IPS-15b (cell line): ENCODE measurements around the gene ONECUT2.
"Not testable (repeated sequence)": the region's sequence is repeated elsewhere in the genome, so short reads cannot be mapped to it uniquely, and the experiment has no call there.

ENCODE experiments used
- H3K27me3 ChIP-seq: one replicate; pipeline ENCODE4 v1.6.1; 2013; ENCODE audit warnings: low read length; ENCODE audit not compliant: control insufficient read depth, insufficient read depth
- H3K36me3 ChIP-seq: one replicate; pipeline ENCODE4 v1.6.1; 2013; ENCODE audit warnings: low read length; ENCODE audit not compliant: control insufficient read depth, insufficient read depth
- H3K4me1 ChIP-seq: one replicate; pipeline ENCODE4 v1.6.1; 2013; ENCODE audit warnings: mild to moderate bottlenecking, low read length; ENCODE audit not compliant: control insufficient read depth, insufficient read depth
- H3K4me3 ChIP-seq: one replicate; pipeline ENCODE4 v1.5.1; 2013; ENCODE audit warnings: low read depth, low read length
- H3K9ac ChIP-seq: one replicate; pipeline ENCODE4 v1.6.1; 2013; ENCODE audit warnings: low read depth, mild to moderate bottlenecking, low read length
- H3K9me3 ChIP-seq: one replicate; pipeline ENCODE4 v1.6.1; 2013; ENCODE audit warnings: mild to moderate bottlenecking, low read length; ENCODE audit not compliant: control insufficient read depth, insufficient read depth

The ONECUT2 gene

DNA sequence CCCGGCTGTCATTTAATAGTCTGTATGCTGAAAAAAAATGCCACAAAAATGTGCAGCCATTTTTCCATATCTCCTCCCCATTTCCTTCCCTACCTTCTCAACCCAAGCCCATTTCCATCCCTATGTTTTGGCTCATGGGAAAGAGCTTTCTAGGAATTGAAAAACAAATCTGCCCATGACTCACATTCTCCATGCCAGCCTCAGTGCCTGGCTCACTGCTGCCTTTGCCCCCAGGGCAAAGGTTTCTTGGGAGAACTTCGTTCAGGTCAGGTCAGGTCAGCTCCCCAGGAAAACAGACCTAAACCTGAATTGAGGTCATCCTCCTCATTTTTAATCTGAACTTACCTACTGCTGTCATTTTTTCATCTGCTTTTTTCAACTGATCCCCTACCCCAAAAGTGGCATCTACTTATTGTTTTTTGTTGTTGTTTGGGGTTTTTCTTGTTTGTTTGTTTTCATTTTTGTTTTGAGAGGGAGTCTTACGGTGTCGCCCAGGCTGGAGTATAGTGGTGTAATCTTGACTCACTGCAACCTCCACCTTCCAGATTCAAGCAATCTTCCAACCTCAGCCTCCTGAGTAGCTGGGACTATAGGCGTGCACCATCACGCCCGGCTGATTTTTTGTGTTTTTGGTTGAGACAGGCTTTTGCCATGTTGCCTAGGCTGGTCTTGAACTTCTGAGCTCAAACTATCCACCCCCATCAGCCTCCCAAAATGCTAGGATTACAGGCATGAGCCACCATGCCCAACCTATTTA, 84.7 kb downstream of the ONECUT2 start:
- H3K4me1 ChIP-seq, result no peaks in the 10 kb centered on the region
- H3K27me3 ChIP-seq, result no peaks in the 10 kb centered on the region
- H3K36me3 ChIP-seq, result no peaks in the 10 kb centered on the region
- no peaks in the 10 kb centered on the region for H3K9me3 ChIP-seq
- no peak overlapping the region for H3K4me3 ChIP-seq
- H3K9ac ChIP-seq, result no peak overlapping the region

- not testable (repeated sequence) for H3K36me3 ChIP-seq, H3K9ac ChIP-seq, H3K4me1 ChIP-seq, H3K27me3 ChIP-seq, H3K9me3 ChIP-seq, H3K4me3 ChIP-seq
These were observed 87.2 kb downstream of the ONECUT2 start for GRCh38 chr18:57522348-57522747.

DNA sequence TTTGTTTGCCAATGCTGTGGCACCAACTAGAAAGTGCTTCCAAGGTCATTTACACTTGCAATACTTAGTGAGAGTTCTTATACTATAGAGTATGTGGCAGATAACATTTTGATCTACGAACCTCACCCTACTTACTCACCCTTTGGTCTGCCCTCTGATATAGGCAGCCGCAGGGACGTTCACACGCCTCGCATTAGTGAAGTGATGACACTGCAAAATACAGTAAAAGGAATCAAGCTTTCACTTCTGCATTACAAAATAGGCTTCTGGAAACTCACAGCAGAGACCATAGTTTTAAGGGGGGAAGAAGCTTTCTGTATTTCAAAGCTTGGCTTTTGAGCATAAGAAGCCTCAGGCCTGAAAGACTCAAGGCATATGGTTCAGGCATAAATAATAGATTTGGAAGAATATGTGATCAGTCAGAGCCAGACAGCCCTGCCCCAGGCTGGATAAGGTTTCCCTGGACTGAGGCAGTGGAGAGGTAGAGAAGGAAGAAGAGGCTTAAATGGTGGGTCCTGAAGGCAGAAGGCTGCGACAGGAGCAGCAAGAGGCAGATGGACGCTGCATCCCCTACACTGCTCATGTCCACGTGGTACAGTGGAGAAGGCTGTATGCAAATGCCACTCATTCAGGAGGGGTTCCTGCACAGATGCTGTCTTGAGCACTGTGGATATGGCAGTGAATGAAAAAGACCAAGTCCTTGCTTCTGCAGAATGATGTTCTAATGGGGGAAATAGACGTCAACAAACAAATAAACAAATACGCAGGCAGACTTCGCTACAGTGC, 88.2 kb downstream of the ONECUT2 start:
- Histone ChIP-seq H3K4me1 (no peaks in the 10 kb centered on the region), H3K27me3 (no peaks in the 10 kb centered on the region), H3K36me3 (no peaks in the 10 kb centered on the region), H3K4me3 (no peak overlapping the region), H3K9me3 (no peaks in the 10 kb centered on the region), H3K9ac (no peak overlapping the region)

DNA sequence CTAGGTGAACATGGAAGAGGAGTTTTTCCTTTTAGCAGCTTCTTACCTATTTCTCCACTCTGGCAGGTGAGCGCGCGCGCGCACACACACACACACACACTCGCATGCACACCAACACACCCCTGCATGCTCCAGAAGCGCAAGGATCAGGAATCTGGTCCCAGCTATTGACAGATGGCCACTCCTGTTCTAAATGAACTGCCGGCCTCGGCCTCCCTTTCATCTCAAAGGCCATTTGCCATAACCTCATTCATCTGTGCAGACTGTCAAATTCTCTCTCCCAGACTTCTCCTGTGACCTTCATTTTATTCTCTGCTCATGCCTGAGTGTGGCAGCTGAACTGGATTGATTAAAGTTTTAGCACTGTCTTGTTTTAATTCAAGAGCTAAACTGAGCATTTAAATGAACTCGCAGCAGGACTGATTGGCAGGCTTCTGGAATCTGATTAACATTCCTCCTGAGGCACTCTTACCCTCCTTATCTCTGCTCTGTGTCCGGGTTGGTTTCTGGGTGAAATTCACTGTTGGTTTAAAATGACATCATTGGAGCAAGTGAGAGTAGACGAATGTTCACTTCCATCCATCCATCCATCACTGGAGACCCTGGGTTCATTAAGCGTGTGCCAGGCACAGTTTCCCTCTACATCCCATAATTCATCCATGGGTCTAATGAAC, 92.5 kb downstream of the ONECUT2 start:
- Histone ChIP-seq H3K36me3 (no peaks in the 10 kb centered on the region), H3K9me3 (no peaks in the 10 kb centered on the region), H3K4me1 (peaks cover 1% of the 10 kb centered on the region), H3K27me3 (no peaks in the 10 kb centered on the region), H3K9ac (no peak overlapping the region), H3K4me3 (no peak overlapping the region)

GRCh38 chr18:57529151-57529550, 94.0 kb downstream of the ONECUT2 start:
- Histone ChIP-seq H3K36me3 (no peaks in the 10 kb centered on the region), H3K4me1 (peaks cover 9% of the 10 kb centered on the region), H3K9ac (no peak overlapping the region), H3K4me3 (no peak overlapping the region), H3K9me3 (no peaks in the 10 kb centered on the region), H3K27me3 (no peaks in the 10 kb centered on the region)

GRCh38 chr18:57533006-57533867, 98.1 kb downstream of the ONECUT2 start:
- peaks cover 9% of the 10 kb centered on the region for H3K4me1 ChIP-seq
- no peak overlapping the region for H3K4me3 ChIP-seq
- H3K9ac ChIP-seq, result no peak overlapping the region
- no peaks in the 10 kb centered on the region for H3K9me3 ChIP-seq
- H3K36me3 ChIP-seq, result no peaks in the 10 kb centered on the region
- H3K27me3 ChIP-seq, result no peaks in the 10 kb centered on the region

GRCh38 chr18:57533868-57534510, 98.8 kb downstream of the ONECUT2 start:
- no peak overlapping the region for H3K4me3 ChIP-seq
- no peak overlapping the region for H3K9ac ChIP-seq
- H3K9me3 ChIP-seq, result no peaks in the 10 kb centered on the region
- H3K36me3 ChIP-seq, result no peaks in the 10 kb centered on the region
- peaks cover 9% of the 10 kb centered on the region for H3K4me1 ChIP-seq
- no peaks in the 10 kb centered on the region for H3K27me3 ChIP-seq

- no peaks in the 10 kb centered on the region for H3K36me3 ChIP-seq
- peaks cover 9% of the 10 kb centered on the region for H3K4me1 ChIP-seq
- no peaks in the 10 kb centered on the region for H3K27me3 ChIP-seq
- H3K9me3 ChIP-seq, result no peaks in the 10 kb centered on the region
- H3K4me3 ChIP-seq, result no peak overlapping the region
- no peak overlapping the region for H3K9ac ChIP-seq
These were observed 99.3 kb downstream of the ONECUT2 start for GRCh38 chr18:57534511-57534909.

GRCh38 chr18:57538614-57539013, 103.4 kb downstream of the ONECUT2 start:
- no peaks in the 10 kb centered on the region for H3K36me3 ChIP-seq
- no peaks in the 10 kb centered on the region for H3K4me1 ChIP-seq
- H3K4me3 ChIP-seq, result no peak overlapping the region
- H3K9me3 ChIP-seq, result no peaks in the 10 kb centered on the region
- H3K27me3 ChIP-seq, result no peaks in the 10 kb centered on the region
- no peak overlapping the region for H3K9ac ChIP-seq

DNA sequence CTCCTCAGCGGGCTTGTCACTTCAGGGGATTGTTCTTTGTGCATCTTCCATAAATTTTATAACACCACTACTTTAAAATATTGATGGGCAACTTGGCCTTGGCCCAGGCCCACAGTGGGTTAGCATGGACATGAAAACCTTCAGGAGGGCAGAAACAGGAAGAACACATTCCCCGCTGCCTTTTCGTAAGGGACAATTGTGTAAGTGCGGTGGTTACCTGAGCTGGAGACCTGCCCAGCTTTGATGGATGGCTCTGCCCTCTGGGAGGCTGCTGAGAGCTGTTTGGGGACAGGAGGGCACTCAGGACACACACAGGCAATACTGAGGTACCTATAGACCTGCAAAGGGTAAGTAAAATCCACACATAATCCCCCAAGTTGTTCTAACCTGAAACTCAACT, 104.5 kb downstream of the ONECUT2 start:
- no peak overlapping the region for H3K4me3 ChIP-seq
- H3K9ac ChIP-seq, result no peak overlapping the region
- no peaks in the 10 kb centered on the region for H3K36me3 ChIP-seq
- no peaks in the 10 kb centered on the region for H3K9me3 ChIP-seq
- H3K27me3 ChIP-seq, result no peaks in the 10 kb centered on the region
- H3K4me1 ChIP-seq, result no peaks in the 10 kb centered on the region
